ENCODE results near the gene KRT37.

DNA sequence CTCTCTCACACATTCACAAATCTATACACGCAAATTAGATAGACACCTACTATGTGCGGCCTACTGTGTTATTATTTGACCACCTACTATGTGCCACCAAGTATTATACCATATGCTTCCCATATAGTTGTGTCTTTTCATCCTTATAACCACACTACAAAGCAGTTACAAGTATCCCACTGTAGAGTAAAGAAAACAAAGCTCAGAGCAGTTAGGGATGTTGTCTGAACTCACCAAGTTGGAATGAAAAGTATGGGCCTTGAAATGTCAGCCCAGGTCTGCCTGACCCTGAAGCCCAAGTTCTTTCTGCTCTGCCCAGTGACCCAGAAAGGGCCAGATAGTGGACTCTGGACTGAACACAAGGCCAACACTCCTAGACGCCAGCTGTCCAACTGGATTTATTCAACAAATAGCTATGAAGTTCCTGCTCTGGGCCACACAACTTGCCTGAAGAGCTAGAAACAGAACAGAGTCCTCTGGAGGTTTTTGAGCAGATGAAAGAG is 8.5 kb downstream of the KRT37 start:
- TF ChIP-seq, protein P1, sequence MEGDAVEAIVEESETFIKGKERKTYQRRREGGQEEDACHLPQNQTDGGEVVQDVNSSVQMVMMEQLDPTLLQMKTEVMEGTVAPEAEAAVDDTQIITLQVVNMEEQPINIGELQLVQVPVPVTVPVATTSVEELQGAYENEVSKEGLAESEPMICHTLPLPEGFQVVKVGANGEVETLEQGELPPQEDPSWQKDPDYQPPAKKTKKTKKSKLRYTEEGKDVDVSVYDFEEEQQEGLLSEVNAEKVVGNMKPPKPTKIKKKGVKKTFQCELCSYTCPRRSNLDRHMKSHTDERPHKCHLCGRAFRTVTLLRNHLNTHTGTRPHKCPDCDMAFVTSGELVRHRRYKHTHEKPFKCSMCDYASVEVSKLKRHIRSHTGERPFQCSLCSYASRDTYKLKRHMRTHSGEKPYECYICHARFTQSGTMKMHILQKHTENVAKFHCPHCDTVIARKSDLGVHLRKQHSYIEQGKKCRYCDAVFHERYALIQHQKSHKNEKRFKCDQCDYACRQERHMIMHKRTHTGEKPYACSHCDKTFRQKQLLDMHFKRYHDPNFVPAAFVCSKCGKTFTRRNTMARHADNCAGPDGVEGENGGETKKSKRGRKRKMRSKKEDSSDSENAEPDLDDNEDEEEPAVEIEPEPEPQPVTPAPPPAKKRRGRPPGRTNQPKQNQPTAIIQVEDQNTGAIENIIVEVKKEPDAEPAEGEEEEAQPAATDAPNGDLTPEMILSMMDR (IDR thresholded peaks at IDR 0.05) = no peak
- no peak for TF ChIP-seq POLR2AphosphoS5 (IDR thresholded peaks at IDR 0.05; ENCODE audit: low read depth, low read length)
